Measurements from ENCODE around the gene NUPR1. TPM values are rescaled to one million over a fixed set of nuclear protein-coding genes. Genes with fewer than 3 reads are reported as not detected.

NUPR1 gene
- total RNA-seq, 1 donor from 2014 or later = 124 TPM

DNA sequence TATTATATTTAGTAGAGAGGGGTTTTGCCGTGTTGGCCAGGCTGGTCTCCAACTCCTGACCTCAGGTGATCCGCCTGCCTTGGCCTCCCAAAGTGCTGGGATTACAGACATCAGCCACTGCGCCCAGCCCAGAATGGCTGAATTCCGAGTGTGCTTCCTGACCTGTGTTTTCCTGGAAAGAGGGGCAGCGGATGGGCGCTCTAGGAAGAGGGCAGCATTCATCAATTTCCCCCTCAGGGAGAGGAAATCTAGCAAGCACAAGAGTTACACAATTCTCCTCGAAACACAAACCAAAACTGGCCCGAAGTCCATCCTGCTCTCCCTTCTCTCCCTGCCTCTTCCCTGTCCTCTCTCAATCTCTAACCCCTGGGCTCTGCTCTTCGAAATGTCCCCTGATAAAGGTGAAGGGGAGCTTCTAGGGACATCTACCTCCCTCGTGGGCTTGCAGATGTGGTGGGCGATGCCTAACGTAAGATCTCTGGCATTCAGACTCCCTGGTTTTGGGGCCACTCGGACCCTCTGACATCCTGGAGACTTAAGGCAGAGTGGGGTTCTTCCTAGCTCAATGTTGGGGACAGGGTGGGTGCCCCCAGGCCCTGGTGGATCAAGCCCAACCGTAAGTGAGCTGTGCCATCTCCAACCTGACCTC lies 33.2 kb downstream of the NUPR1 start:
- no peak for DNase-seq (ENCODE audit: extremely low spot score, unreplicated experiment)
- Mint-ChIP-seq H3K4me1 (ENCODE audit: unreplicated experiment) (no peaks in the 10 kb centered on the region), H3K9me3 (ENCODE audit: unreplicated experiment) (no peaks in the 10 kb centered on the region), H3K27me3 (ENCODE audit: unreplicated experiment) (peaks cover 21% of the 10 kb centered on the region), H3K4me3 (ENCODE audit: unreplicated experiment) (no peak overlapping the region), H3K27ac (ENCODE audit: unreplicated experiment) (no peak overlapping the region), H3K36me3 (ENCODE audit: unreplicated experiment) (no peaks in the 10 kb centered on the region)
- TF ChIP-seq, protein P1, sequence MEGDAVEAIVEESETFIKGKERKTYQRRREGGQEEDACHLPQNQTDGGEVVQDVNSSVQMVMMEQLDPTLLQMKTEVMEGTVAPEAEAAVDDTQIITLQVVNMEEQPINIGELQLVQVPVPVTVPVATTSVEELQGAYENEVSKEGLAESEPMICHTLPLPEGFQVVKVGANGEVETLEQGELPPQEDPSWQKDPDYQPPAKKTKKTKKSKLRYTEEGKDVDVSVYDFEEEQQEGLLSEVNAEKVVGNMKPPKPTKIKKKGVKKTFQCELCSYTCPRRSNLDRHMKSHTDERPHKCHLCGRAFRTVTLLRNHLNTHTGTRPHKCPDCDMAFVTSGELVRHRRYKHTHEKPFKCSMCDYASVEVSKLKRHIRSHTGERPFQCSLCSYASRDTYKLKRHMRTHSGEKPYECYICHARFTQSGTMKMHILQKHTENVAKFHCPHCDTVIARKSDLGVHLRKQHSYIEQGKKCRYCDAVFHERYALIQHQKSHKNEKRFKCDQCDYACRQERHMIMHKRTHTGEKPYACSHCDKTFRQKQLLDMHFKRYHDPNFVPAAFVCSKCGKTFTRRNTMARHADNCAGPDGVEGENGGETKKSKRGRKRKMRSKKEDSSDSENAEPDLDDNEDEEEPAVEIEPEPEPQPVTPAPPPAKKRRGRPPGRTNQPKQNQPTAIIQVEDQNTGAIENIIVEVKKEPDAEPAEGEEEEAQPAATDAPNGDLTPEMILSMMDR (IDR thresholded peaks at IDR 0.05) = no peak

DNA sequence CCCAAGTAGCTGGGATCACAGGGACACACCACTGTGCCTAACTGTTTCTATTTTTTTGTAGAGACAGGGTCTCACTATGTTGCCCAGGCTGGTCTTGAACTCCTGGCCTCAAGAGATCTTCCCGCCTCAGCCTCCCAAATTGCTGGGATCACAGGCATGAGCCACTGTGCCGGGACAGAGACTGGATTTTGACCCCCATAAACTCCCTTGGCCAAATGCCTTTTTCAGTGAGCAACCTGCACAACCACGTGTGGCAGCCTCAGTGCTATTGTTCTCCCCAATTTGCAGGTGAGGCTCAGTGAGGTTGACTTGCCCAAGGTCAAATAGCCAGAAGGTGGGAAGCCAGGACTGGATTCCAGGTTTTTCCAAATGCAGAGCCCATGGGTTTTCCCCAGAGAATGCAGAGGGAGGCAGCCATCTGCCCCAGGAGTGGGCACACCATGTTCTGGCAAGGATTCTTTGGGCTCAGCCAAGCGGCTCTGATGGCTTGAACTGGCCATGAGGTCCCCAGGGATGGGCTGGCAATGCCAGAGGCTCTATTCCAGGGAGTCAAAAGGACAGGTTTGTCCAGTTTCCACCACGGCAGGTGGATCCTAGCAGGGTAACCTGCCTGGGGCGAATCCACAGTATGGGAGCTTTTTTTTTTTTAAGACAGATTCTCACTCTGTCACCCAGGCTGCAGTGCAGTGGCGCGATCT lies 33.9 kb downstream of the NUPR1 start:
- Mint-ChIP-seq H3K27me3 (ENCODE audit: unreplicated experiment) (peaks cover 19% of the 10 kb centered on the region), H3K4me3 (ENCODE audit: unreplicated experiment) (no peak overlapping the region), H3K4me1 (ENCODE audit: unreplicated experiment) (no peaks in the 10 kb centered on the region), H3K9me3 (ENCODE audit: unreplicated experiment) (no peaks in the 10 kb centered on the region), H3K36me3 (ENCODE audit: unreplicated experiment) (no peaks in the 10 kb centered on the region), H3K27ac (ENCODE audit: unreplicated experiment) (no peak overlapping the region)
- TF ChIP-seq, protein P1 (IDR thresholded peaks at IDR 0.05) = no peak
- DNase-seq (ENCODE audit: extremely low spot score, unreplicated experiment) = no peak

DNA sequence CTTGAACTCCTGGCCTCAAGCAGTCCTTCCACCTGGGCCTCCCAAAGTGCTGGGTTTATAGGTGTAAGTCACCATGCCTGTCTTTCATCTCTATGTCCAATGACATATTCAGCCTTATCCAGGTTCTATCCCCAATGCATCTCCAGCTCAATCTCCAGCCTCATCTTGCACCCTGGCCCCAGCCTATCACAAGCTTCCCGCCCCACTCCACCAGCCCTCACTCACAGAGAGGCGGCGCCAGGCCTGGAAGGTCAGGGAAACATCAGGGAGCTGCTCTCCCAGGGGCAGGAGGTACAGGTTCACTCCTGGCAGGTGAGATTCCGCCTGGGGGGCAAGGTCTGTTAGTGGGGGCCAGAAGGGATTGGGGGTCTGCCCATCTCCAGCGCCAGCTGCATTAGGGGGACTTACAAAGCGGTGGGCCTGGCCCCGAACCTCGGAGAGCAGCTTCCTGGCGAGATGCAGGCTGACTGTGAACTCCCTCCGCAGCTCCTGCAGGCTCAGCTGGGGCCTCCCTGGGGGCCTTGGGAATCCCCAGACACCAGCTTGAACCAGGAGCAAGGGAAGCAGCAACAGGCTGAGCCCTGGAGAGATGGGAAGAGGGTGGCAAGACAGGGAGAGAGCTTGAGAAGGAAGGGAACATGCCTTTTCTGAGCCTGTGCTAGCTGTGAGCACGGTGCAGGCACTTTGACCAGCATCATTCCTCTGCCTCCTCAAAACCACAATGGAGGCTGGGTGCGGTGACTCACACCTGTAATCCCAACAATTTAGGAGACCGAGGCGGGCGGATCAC lies 35.1 kb downstream of the NUPR1 start:
- TF ChIP-seq, protein P1 (IDR thresholded peaks at IDR 0.05) = no peak
- H3K27ac Mint-ChIP-seq (ENCODE audit: unreplicated experiment) = no peak overlapping the region
- no peak for DNase-seq (ENCODE audit: extremely low spot score, unreplicated experiment)
- no peaks in the 10 kb centered on the region for H3K4me1 Mint-ChIP-seq (ENCODE audit: unreplicated experiment)
- peaks cover 19% of the 10 kb centered on the region for H3K27me3 Mint-ChIP-seq (ENCODE audit: unreplicated experiment)
- H3K9me3 Mint-ChIP-seq (ENCODE audit: unreplicated experiment) = no peaks in the 10 kb centered on the region
- no peak overlapping the region for H3K4me3 Mint-ChIP-seq (ENCODE audit: unreplicated experiment)
- no peaks in the 10 kb centered on the region for H3K36me3 Mint-ChIP-seq (ENCODE audit: unreplicated experiment)

DNA sequence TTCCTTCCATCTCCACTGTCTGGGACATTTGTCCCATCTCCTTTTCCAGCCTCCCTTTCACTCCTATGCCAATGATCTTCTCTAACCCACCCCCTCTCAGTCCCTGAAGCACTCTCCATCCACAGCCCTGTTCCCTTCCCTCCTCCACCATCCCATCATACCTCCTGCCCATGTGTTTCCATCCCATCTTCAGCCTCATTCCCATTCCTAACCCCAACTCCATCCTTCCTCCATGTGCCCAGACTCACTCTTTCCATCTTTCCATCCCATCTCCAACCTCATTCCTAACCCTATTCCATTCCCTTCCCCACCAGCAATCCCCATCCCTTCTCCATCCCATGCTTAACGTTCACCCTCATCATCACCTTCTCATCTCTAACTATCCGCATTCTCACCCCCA lies 36.5 kb downstream of the NUPR1 start:
- peaks cover 19% of the 10 kb centered on the region for H3K27me3 Mint-ChIP-seq (ENCODE audit: unreplicated experiment)
- DNase-seq (ENCODE audit: extremely low spot score, unreplicated experiment) = no peak
- no peaks in the 10 kb centered on the region for H3K9me3 Mint-ChIP-seq (ENCODE audit: unreplicated experiment)
- H3K27ac Mint-ChIP-seq (ENCODE audit: unreplicated experiment) = no peak overlapping the region
- no peaks in the 10 kb centered on the region for H3K4me1 Mint-ChIP-seq (ENCODE audit: unreplicated experiment)
- H3K4me3 Mint-ChIP-seq (ENCODE audit: unreplicated experiment) = no peak overlapping the region
- no peaks in the 10 kb centered on the region for H3K36me3 Mint-ChIP-seq (ENCODE audit: unreplicated experiment)
- TF ChIP-seq, protein P1 (IDR thresholded peaks at IDR 0.05) = no peak
